Transverse colon (tissue), 4 donors: ENCODE measurements around the gene UNC5A.

Source experiments
- EP300 ChIP-seq: sonication (generic); formaldehyde crosslinking; IDR thresholded peaks from one replicate; pipeline ENCODE4 v1.6.1; 2017; ENCODE audit warnings: antibody characterized with exemption, low read depth
- POLR2A ChIP-seq: fragments of 450-650 bp; IDR thresholded peaks from one replicate; pipeline ENCODE4 v1.6.1; 2016; ENCODE audit warnings: antibody characterized with exemption, mild to moderate bottlenecking, moderate library complexity
- POLR2AphosphoS5 ChIP-seq, 3 donors: sonication (generic); formaldehyde crosslinking; IDR thresholded peaks; one replicate each; pipeline ENCODE4 v1.6.1; 2016; ENCODE audit warnings: antibody characterized with exemption in 3 of 3
- TF ChIP-seq, protein P1 (sequence below), 5 experiments: fragments of 200-600 bp in 3 of 5; fragments of 450-650 bp in 2 of 5; sonication (generic) in 3 of 5; IDR thresholded peaks; 1 replicate in 2 of 5; 2 replicates in 3 of 5; pipeline ENCODE4 v1.5.1; 2016 to 2017; ENCODE audit warnings: antibody characterized with exemption in 5 of 5, inconsistent platforms in 3 of 5, mild to moderate bottlenecking in 2 of 5, moderate library complexity in 1 of 5

DNA sequence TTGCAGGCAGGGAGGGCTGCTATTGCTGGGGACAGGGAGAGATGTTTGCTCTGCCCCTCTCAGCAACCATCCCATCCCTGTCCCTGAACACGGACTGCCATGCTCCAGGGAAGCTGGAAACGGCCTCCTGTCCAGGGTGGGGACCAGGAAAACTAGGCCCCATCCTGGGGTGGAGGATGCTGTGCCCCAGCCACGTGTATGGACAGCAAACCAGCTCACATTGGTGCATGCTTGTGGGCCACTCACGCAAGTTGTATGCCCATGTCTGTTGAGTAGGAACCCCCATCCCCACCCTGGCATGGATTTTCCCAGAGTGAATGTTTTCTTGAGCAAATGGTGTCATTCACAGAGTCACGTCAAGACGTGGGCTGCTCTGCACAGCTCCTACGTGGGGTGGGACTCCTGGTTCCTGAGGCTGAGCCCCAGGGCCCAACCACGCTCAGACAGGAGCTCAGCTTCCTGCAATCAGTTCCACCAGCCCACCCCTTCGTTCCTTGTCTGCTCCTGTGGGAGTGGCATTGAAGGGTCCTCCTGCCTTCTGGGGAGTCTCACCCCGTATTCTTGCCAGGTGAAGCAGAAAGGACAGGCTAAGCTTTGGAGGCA lies 4.6 kb downstream of the UNC5A start:
- TF ChIP-seq POLR2A (no peak), POLR2AphosphoS5 (IDR thresholded peaks at IDR 0.05) (no peak), EP300 (no peak)
- TF ChIP-seq, protein P1, sequence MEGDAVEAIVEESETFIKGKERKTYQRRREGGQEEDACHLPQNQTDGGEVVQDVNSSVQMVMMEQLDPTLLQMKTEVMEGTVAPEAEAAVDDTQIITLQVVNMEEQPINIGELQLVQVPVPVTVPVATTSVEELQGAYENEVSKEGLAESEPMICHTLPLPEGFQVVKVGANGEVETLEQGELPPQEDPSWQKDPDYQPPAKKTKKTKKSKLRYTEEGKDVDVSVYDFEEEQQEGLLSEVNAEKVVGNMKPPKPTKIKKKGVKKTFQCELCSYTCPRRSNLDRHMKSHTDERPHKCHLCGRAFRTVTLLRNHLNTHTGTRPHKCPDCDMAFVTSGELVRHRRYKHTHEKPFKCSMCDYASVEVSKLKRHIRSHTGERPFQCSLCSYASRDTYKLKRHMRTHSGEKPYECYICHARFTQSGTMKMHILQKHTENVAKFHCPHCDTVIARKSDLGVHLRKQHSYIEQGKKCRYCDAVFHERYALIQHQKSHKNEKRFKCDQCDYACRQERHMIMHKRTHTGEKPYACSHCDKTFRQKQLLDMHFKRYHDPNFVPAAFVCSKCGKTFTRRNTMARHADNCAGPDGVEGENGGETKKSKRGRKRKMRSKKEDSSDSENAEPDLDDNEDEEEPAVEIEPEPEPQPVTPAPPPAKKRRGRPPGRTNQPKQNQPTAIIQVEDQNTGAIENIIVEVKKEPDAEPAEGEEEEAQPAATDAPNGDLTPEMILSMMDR (IDR thresholded peaks at IDR 0.05) = no peak
